GM18870 (cell line): ENCODE data around the gene HHAT.
A peak's percentile ranks its signal among the peaks of the same experiment; 100 is the strongest.

Experiments
- ATAC-seq: cut with Tn5 transposase; IDR thresholded peaks from one replicate; pipeline ENCODE4 v1.9.1; 2021; ENCODE audit warnings: moderate library complexity; ENCODE audit not compliant: unreplicated experiment

Gene HHAT

GRCh38 chr1:210313046-210313595, 15.6 kb upstream of the HHAT start:
- ATAC-seq = no peak

GRCh38 chr1:210313921-210314320, 14.8 kb upstream of the HHAT start:
- ATAC-seq = no peak

GRCh38 chr1:210315529-210315928, 13.2 kb upstream of the HHAT start:
- no peak for ATAC-seq

DNA sequence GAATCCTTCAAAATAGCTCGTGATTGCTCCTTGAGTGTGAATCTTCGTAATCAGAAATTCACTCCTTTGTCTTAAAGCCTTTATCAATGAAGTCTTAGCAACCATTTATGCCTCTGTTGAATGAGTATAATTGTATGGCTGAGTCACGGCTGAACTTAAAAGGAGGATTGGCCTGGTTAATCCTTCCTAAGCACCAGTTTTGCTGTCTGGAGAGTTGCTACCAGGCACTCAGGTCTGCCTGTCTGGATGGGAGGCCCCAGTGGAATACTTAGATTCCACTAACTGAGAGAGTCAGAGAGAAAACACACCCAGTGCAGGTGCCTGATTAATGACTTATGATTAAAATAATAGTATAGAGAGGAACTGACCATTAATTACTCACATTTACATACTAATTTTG, 7.6 kb upstream of the HHAT start:
- ATAC-seq = no peak

DNA sequence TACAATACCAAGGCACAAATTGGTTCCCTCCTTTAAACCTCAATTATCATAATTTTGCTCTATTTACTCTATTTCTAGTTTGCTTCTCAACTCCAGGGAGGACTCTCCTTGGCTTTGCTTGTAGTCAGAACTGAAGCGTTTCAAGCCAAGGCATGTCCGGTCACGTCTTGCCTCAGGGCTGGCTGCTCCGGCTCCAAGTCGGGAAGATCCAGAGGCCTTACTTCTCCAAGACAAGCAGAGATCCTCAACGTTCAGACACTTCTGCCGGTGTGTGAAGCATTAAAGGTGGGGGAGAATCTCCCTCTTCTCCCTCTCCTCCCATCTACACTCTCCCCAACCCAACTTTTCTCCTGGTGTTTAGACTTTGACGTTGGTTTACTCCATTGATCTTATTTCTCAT, 7.2 kb upstream of the HHAT start:
- no peak for ATAC-seq

- ATAC-seq = no peak
These were observed 4.7 kb upstream of the HHAT start for GRCh38 chr1:210323957-210324356.

DNA sequence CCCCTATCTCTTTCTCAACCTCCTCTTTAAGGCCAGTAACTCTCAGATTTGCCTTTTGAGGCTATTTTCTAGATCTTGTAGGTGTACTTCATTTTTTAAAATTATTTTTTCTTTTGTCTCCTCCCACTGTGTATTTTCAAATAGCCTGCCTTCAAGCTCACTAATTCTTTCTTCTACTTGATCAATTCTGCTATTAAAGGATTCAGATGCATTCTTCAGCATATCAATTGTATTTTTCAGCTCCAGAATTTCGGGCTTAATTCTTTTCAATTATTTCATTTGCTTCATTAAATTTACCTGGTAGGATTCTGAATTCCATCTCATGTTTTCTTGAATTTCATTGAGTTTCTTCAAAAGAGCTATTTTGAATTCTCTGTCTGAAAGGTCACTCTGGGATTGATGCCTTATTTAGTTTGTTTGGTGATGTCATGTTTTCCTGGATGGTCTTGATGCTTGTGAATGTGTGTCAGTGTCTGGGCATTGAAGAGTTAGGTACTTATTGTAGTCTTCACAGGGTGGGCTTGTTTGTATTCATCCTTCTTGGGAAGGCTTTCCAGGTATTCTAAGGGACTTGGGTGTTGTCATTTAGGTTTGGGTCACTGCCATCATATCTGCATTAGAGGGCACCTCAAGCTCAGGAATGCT, 3.6 kb upstream of the HHAT start:
- ATAC-seq = no peak

GRCh38 chr1:210328032-210328745, 513 bp upstream of the HHAT start:
- no peak for ATAC-seq

DNA sequence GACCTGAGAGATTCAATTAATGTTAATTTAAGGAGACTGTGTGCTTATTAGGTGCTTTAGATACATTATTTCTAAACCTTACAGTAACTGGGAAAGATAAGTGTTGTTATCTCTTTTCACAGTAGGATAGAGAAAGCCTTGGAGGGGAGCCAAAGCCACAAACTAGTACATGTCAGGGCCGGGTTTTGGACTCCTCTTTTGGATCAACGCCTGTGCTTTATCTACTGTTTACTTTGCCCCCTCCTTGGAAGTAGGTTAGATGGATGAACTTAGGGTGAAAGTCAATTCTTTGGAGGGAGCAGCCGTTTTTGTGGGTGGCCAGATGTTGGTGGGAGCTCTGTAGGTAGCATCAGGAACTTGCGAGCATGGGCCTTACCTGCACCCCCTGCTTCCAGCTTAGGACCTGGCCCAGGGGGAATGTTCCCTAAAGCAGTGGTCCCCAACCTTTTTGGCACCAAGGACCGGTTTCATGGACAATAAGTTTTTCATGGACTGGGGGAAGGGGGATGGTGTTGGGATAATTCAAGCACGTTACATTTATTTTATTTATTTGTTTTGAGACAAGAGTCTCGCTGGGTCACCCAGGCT, 1.7 kb downstream of the HHAT start:
- ATAC-seq = no peak

DNA sequence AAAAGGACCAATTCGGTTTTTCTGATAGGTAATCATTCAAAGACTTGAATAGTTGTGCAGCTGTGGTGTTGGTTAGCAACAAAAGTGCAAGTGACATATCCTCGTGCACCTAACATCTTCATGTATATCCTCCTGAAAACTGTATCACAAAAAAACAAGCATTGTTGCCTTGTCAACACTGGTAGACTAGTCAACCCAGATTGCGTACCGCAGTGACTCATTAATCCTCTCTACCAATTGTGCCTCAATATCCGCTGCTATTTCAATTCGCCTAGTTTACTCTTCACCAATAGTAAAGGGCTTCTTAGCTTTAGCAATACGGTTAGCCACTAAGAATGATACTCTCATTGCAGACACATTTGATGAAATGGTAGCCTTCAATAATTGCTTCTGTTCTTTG, 3.5 kb downstream of the HHAT start:
- ATAC-seq = no peak

DNA sequence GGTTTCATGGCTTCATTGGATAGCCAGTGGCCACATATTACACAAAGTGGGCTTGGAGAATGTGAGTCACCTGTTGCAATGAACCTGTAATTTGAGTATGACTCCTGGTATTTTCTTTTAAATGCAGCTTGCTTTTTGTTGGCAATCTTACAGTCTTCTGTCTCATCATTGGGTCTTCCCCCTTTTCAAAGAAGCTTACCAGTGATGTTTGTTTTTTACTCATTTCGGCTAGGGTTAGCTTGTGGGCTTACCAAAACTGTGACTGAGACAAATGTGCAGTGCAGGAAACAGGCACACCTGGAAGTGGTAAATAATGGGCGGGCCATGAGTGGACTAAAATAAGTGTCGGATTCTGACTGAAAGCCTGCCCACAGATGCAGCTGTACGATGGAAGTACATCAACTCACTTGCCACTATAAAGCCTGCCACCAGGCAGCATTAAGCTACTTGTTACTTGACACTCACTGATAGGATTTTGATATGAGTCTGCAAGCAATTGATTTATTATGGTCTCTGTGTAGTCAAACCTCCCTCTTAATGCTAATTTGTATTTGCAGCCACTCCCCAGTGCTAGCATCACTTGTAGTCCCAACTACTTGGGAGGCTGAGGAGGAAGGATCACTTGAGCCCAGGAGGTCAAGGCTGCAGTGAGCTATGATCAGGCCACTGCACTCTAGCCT, 4.2 kb downstream of the HHAT start:
- peak; percentile 94 for ATAC-seq

DNA sequence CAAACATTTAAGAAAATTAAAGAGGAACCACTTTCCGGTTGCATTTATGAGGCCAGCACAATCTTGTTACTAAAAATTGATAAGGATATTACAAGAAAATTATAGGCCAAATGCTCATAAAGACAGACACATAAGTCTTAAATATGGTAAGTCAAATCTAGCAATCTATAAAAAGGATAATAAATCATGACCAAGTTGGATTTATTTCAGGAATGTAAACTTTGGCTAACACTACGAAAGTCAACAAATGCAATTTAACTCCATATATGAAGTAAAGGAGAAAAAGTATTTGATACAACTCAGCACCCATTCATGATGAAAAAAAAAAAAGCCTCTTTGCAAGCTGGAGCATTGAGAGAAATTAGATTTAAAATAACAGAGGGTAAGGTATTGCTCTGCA, 6.3 kb downstream of the HHAT start:
- no peak for ATAC-seq

DNA sequence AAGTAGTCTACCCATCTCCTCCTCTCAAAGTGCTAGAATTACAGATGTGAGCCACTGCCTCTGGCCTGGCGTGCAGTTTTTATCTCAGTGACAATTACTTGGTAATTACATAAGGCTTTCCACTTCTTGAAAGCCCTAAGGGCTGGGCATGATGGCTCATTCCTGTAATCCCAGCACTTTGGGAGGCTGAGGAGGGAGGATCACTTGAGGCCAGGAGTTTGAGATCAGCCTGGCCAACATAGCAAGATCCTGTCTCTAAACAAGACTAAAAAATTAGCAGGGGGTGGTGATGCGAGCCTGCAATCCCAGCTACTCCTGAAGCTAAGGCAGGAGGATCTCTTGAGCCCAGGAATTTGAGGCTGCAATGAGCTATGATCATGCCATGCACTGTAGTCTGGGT, 7.7 kb downstream of the HHAT start:
- ATAC-seq = no peak

DNA sequence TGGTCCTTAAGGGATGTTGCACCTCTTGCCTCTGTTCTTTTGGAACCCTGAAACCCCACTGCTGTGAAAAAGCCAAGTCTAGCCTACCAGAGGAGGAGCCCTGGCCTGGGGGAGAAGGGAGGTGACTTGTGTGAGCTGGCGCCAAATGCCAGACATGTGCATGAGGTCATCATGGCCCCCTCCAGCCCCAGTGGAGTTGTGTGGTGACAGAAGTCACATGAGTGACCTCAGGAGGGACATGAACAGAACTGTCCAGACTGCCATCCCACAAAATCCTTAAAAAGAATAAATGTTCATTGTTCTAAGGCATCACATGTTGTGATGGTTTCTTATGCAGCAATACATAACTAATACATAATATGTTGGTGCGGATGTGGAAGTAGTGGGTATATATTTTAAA, 10.8 kb downstream of the HHAT start:
- ATAC-seq = no peak

- ATAC-seq = peak; percentile 34
These were observed 11.6 kb downstream of the HHAT start for GRCh38 chr1:210340311-210340710.

- ATAC-seq = no peak
These were observed 12.1 kb downstream of the HHAT start for GRCh38 chr1:210340841-210341240.

GRCh38 chr1:210342986-210343780, 14.5 kb downstream of the HHAT start:
- ATAC-seq = peak; percentile 52

- no peak for ATAC-seq
These were observed 16.0 kb downstream of the HHAT start for GRCh38 chr1:210344706-210345105.

DNA sequence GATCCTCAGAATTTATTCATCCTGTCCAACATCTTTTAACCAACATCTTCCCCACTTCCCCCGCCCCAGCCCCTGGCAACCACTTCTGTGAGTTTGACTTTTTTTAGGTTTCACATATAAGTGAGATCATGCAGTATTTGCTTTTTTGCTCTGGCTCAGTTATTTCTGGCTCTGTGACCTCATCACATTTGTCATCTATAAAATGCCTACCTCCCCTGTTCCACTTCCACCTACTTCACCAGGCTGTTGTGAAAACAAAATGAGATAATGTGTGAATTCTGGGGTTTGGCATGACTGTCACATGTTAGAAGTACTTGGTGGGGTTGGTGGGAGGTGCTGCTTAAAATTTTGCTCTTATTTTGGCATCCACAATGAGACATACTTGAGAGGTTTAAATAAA, 18.4 kb downstream of the HHAT start:
- peak; percentile 54 for ATAC-seq

DNA sequence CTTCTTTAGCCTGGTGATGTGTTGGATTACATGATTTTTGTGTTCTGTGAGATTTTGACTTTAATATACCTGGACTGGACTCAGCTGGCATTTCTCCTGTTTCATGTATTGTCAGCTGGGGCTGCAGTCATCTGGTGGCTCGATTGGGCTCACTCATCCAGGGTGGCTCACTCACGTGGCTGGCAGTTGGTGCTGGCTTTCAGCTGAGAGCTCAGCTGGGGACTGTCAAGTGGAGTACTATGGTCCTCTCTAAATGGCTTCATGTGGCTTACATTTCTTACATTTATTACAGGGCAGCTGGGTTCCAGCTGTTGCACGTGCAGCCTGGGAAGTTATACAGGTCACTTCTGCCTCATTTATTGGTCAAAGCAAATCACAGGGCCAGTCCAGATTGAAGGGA, 22.8 kb downstream of the HHAT start:
- no peak for ATAC-seq

DNA sequence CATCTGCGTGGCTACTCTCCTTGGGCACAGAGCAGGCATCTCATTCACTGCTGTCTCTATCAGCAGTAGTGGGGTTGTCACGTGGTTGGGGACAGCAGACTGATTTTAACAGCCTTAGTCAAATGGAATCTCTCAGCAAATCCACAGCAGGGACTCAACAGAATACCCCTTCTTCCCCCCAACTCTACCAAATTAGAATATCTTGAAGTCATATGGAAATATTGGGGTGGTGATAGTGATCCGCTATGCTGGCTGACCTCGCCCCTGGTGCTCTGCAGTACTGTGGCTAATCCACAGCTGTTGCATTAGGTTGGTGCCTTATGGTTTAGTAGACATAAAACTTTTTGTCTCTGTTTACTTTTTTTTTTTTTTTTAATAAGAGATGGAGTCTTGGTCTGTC, 23.9 kb downstream of the HHAT start:
- no peak for ATAC-seq
